ENCODE results near the gene ZNF500.

Gene ZNF500

GRCh38 chr16:4768549-4769305, 1.8 kb upstream of the ZNF500 start:
- DNase-seq: peak; percentile 98

DNA sequence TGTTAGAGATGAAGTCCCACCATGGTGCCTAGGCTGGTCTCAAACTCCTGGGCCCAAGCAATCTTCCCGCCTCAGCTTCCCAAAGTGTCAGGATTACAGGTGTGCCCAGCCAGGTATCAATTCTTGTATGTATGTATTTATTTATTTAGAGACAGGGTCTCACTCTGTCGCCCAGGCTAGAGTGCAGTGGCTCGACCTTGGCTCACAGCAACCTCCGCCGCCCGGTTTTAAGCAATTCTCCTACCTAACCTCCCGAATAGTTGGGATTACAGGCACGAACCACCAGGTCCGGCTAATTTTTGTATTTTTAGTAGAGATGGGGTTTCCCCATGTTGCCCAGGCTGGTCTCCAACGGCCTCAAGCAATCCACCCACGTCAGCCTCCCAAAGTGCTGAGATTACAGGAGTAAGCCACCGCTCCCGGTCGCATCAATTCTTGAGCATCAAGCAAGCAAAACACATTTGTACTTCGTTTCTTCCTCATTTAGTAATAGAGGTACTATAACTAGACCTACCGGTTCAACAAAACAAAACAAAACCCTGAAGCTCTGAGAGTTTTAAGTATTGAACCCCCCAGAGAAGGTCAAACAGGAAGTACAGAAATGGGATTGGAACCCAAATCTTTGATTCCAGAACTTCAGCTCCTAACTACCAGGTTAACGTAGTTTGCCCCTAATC, 1.0 kb upstream of the ZNF500 start:
- DNase-seq: no peak

DNA sequence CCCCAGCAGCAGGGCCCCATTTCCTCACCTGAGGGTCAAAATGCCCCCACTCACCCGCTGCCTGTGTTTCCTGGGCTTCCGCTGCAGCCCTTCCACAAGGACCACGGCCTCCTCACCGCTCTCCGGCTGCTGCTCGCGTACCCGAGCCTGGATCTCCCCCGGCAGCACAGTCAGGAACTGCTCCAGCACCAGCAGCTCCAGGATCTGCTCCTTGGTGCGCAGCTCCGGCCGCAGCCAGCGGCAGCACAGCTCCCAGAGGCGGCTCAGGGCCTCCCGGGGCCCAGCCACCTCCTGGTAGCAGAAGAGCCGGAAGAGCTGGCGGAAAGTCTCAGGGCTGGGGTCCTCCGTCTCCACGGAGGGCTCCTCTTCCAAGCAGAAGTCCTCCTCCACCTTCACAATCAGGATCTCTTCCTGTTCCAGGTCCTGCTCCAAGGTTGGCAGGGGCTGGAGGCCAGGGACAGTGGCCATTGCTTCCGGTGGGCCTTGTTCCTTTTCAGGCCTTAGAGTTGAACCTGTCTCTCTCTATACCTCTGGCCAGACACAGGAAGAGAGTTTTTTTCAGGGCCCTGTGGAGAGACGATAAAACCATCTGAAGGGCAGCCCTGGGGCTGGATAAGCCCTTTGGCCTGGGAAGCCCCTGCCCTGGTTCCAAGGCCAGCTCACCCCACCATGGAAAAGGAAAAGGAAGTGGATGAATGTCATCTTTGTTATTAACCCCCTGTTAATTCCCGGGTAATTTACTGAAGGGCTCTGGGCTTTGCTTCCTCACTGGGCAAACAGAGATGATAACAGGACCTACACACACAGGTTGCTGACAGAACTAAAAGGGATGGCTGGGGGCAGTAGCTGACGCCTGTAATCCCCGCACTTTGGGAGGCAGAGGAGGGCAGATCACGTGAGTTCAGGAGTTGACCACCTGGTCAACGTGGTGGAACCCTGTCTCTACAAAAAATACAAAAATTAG, 1.2 kb downstream of the ZNF500 start:
- no peak for DNase-seq

- no peak for DNase-seq
Observed at GRCh38 chr16:4763791-4764190, 3.2 kb downstream of the ZNF500 start.

DNA sequence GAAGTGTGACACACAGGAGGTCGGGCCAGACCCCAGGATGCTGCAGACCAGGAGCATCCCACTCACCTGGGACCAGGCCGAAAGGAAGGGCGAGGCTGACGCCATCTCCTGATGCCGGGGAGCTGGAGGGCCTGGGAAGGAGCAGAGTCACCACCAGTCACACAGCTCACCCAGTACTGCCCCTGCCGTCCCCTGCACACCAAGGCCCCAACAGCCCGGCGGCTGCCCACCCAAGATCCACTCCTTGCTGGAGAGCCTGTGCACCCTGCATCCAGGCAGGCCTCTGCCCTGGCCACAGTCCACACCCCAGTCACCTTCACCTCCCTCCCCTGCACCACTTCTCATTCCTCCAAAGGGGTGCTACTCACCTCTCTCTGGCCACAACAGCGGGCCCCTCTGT, 4.8 kb downstream of the ZNF500 start:
- no peak for DNase-seq

DNA sequence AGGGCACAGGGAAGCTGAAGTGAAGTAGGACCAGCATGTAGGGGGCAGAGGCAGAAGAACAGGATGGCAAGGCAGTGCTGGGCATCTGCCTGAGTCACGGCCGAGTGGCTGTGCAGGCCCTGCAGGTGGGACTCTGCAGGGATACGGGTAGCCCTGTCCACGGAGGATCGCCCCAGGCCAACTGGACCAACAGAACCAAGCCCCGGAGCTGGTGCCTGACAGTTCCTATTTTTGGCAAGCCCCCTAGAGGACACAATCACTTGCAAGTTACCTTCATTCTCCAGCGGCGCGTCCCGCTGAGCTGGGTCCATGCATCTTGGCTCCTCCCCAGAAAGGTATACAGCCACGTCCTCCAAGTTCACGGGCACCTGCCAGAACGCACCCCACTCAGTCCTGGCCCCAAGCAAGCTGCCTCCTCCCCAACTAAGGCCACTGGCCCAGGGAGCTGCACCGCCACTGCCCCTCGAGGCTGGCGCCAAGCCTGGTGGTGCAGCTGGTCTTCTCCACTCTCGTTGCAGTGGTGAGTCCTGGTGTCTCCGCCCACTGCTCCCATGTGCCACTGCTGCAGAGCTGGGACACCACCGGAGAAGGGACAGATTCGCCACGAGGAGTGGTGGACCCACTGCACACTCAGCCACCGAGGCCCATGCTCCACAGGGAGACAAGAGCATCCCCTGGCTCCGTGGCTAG, 6.6 kb downstream of the ZNF500 start:
- no peak for DNase-seq

DNA sequence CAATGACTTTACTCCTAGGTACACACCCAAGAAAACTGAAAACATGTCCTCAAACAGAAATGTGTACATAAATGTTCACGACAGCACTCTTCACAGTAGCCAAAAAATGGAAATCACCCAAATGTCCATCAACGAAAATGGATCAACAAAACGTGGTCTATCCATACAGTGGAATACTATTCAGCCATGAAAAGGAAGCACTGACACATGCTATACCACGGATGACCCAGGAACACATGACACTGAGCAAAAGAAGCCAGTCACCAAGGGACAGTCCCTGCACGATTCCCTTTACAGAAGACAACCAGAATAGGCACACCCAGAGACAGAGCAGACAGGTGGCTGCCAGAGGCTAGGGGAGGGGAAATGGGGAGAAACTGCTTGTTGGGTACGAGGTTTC, 11.3 kb downstream of the ZNF500 start:
- no peak for DNase-seq

DNA sequence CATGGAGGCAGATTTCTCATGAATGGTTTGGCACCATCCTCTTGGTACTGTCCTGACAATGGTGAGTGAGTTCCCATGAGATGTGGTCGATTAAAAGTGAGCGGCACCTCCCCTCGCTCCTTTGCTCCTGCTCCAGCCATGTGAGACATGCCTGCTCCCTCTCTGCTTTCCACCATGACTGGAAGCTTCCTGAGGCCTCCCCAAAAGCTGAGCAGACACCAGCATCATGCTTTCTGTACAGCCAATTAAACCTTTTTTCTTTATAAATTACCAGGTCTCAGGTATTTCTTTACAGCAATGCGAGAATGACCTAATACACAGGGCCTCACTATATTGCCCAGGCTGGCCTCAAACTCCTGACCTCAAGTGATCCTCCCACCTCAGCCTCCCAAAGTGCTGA, 12.1 kb downstream of the ZNF500 start:
- DNase-seq: no peak

- no peak for DNase-seq
Observed at GRCh38 chr16:4753227-4753626, 13.7 kb downstream of the ZNF500 start.

DNA sequence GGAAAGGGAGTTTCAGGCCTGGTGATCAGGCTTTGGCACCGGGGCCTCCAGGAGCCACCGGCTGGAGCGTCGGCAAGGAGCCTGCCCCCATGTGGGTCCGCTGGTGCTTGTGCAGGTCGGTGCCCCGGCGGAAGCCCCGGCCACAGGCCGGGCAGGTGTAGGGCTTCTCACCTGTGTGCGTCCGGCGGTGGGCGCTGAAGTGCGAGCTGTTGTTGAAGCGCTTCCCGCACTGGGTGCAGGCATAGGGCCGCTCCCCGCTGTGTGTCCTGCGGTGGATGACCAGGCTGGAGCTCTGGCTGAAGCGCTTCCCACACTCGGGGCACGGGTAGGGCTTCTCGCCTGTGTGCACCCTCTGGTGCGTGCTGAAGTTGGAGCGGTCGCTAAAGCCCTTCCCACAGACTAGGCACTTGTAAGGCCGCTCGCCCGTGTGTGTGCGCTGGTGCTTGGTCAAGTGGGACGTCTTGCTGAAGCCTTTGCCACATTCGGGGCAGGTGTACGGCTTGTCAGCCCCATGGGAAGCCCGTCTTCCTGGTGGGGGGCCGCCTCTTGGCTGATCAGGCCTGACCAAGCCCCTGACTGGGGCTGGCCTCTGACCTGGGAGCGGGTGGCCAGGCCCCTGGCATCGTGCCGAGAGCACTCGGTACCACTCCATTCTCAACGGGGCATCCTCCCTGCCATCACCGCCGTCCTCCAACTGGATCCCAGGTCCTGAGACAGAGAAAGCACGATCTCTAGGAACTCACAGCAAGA, 14.4 kb downstream of the ZNF500 start:
- no peak for DNase-seq

DNA sequence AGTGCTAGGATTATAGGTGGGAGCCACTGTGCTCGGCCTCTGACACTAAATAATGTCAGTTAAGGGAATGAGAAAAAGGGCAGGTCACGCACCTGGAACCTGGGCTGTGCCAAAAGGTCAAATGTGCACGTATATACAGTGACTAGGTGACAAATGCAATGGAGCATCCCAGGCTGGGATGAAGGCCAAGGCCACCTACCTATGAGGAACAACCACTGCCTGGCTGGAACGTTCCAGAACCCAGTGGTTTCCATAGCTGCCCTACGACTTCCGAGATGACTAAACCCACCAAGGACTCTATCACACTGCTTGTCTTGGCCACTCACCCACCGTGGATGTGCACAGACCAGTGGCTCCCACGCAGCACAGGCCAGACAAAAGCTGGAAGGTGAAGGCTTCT, 16.1 kb downstream of the ZNF500 start:
- DNase-seq: no peak

- DNase-seq: no peak
Observed at GRCh38 chr16:4749700-4750257, 17.2 kb downstream of the ZNF500 start.

DNA sequence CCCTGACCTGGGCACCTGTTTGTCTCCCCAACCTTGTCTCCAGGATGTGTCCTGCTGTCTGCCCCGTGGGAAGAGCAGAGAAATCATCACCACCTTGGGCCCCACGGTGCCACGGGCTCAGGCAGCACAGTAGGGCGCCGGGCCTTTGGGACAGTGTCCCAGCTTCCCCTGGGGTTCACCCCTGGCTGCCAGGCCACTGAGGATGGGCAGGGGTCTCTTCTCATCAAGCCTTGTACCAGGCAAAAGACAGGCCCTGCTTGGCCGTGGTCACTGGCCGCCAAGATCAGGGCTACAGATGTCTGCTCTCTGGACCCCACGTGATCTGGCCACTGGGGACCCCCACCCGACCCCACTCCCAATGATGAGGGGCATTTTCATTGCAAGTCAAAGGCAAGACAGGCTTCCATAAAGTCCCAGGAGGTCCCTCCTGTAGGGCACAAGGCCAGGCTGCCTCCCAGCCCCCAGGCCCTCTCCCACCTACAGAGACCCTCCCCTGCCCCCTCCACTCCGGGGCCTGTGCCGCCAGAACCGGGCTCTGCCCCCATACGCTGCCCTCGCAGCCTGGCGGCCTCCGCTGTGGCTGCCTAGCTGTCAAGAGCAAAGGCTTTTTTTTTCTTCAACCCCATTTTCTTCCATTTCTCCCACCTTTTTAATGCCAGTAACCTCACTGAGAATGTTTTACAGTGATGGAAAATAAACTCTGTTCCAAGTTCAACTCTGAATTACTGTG, 18.1 kb downstream of the ZNF500 start:
- DNase-seq: no peak

GRCh38 chr16:4747906-4748681, 18.9 kb downstream of the ZNF500 start:
- DNase-seq: no peak

DNA sequence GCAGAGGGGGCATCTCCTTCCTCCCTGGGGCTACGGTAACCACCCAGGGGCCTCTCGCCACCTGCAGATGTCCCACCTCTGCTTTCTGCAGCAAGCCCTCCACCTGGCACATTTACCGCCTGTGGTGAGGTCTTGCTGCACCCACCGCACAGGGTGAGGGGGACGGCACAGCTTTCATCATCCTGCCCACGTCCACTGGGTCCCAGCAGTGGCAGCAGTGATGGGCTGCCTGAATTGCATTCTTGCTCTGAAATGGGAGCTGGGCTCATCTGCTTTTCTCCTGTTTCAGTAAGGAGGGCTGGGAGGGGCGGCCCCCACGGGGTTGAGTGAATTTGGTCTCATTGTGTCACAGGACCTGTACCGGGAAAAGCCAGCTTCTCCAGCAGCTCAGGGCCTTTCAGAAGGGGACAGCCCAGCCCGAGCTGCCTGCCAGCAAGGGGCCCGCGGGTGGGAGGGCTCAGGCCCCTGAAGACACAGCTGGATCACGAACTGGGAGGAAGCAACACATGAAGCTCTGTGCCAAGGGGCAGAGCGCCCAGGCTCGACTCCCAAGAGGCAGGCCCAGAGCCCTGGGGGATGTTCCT, 19.9 kb downstream of the ZNF500 start:
- no peak for DNase-seq

GRCh38 chr16:4746215-4746614, 20.7 kb downstream of the ZNF500 start:
- no peak for DNase-seq

GRCh38 chr16:4745274-4745569, 21.7 kb downstream of the ZNF500 start:
- peak; percentile 14 for DNase-seq

DNA sequence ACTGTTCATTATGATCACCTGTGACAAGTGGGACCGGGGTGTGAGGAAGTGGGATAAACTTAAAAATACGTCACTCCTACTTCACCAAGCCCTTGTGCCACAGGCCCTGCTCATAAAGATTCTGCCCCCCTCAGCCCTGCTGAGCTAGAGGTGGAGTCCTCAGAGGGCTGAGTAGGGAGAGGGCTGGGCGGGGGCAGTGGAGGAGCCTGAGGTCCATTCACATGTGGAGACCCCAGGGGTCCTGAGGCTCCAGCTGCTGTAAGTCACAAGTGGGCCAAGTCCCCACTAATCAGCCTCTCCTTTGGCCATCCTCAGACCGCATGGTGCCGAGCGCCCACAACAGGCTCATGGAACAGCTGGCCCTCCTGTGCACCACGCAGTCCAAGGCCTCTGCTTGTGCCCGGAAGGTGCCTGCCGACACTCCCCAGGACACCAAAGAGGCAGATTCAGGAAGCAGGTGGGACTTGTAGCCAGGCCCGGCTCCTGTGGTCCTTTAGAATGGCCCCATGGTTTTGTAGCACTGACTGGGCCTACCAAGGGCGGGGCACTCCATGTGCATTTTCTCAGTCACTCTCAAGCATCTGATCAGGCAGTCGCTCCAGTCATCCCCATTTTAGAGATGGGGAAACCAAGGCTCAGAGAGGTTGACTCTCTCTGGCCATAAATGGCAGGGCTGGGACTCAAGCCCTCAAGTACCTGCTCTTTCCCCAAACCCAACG, 22.2 kb downstream of the ZNF500 start:
- no peak for DNase-seq

- peak; percentile 11 for DNase-seq
Observed at GRCh38 chr16:4743226-4743878, 23.6 kb downstream of the ZNF500 start.
